Inferior parietal cortex (tissue), 1 donor: ENCODE data around the gene SLC7A8.
"Not testable (repeated sequence)": the region's sequence is repeated elsewhere in the genome, so short reads cannot be mapped to it uniquely, and the experiment has no call there.

ENCODE experiments used
- DNase-seq: peaks from one replicate; pipeline ENCODE4 v3.0.0-alpha.2; 2016; ENCODE audit errors: extremely low spot score

Gene SLC7A8

GRCh38 chr14:23114120-23114458 is 69.4 kb downstream of the SLC7A8 start:
- no peak for DNase-seq

DNA sequence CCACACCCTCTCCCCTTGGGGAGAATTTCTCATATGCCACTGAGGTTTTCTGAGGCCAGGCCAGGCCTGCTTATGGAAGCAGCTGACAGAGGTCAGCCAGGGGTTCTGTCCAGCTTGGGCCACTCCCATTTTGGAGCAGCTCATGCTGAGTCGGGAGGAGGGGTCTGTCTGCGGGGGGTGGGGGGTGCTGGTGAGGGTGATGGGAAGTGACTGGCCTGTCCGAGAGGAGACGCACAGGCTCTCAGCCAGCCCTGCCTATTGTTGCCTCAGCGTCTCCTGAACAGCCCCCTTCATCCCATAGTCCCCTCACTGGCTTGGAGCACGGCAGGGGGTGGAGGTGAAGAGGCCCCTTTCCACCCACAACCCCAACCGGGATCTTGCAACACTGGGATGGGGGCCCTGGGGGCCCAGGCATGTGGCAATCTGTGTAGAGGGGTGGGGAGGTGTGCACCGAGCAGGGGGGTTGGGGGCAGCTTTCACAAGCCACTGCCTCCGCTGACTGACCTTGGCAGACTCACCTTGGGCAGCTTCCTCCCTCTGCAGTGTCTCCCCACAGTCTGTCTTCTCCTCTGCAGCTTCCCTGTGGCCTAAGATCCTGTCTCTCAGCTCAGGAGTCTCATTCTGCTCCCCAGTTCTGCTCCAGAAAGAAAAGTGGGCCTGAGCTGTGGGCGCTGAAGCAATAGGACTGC is 69.9 kb downstream of the SLC7A8 start:
- no peak for DNase-seq

GRCh38 chr14:23112359-23113178 is 70.9 kb downstream of the SLC7A8 start:
- peak; percentile 40 for DNase-seq

DNA sequence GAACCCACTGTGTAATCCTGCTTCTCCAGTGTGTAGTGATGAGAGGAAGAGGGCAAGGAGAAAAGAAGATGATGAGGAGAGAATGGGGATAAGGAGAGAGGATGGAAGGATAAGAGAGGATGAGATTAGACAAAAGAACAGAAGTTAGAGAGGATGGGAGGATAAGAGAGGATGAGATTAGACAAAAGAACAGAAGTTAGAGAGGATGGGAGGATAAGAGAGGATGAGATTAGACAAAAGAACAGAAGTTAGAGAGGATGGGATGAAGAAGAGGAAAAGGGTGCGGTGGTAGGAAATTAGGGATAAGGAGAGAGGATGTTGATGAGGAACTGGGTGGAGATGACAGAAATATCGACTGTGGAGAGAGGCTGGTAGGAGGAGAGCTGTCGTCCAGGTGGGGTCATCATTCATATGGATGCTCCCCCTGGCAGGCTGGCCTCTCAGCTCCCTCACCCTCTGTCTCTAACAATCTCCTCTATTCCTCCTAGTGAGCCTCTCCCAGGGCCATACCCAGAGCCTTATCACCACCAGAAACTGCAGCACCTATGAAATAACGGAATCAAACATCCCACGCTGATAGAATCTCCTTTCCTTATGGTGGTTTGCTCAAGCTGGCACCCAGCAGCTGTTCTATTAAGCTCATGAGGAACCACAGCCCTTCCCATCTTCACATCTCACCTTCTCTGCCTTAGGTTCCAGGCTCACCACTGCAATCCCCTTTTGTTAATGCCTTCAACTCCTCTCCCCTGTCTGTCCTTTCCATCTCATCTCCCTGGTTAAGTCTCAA is 72.7 kb downstream of the SLC7A8 start:
- no peak for DNase-seq

DNA sequence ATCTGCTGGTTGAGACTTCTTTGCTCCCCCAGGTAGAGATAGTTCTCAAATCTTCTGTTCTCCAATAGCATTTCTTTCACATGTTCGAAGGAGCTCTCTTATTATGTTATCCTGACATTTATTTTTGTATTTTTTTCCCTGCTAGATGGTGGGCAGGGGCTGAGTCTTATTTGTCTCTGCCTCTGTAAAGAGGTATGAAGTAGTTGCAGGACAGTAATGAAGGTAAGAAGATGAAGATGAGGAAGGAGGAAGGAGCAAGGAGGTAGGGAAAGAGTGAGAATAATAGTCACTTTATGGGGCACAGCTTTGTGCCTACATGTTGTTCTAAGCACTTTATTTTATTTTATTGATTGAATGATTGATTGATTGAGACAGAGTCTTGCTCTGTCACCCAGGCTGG is 73.7 kb downstream of the SLC7A8 start:
- DNase-seq: no peak

DNA sequence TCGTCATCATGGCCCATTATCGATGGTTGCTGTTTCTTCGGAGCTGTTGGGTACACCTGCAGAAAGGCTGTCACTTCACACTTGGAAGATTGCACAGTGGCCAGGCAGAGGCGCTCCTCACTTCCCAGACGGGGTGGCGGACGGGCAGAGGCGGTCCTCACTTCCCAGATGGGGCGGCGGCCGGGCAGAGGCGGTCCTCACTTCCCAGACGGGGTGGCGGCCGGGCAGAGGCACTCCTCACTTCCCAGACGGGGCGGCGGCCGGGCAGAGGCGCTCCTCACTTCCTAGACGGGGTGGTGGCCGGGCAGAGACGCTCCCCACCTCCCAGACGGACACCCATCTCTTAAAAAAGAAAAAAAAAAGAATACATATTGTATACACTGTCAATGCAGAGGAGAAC is 75.3 kb downstream of the SLC7A8 start:
- DNase-seq: not testable (repeated sequence)

- not testable (repeated sequence) for DNase-seq
These were observed 75.8 kb downstream of the SLC7A8 start for GRCh38 chr14:23107620-23108019.

- DNase-seq: no peak
These were observed 76.8 kb downstream of the SLC7A8 start for GRCh38 chr14:23106747-23107045.

DNA sequence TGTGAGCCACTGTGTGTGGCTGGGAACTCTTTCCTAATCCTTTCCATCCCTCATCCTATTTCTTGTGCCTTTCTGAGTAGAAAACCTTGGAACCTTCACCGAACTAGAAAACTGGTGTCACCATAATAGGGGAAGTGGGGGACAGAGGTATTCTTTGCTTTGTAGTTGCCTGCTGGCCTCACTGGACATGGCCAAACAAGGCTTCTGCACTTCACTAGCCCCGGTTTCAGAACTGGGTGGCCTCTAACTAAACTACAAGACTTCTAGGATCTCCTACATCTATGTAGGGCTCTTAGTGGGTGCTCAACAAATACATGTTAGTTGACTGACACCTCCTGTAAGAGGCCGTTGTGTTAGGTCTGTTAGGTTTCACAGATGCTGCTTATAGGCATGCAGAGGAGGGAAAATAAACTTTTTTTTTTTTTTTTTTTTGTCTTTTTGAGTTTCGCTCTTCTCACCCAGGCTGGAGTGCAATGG is 78.1 kb downstream of the SLC7A8 start:
- no peak for DNase-seq

DNA sequence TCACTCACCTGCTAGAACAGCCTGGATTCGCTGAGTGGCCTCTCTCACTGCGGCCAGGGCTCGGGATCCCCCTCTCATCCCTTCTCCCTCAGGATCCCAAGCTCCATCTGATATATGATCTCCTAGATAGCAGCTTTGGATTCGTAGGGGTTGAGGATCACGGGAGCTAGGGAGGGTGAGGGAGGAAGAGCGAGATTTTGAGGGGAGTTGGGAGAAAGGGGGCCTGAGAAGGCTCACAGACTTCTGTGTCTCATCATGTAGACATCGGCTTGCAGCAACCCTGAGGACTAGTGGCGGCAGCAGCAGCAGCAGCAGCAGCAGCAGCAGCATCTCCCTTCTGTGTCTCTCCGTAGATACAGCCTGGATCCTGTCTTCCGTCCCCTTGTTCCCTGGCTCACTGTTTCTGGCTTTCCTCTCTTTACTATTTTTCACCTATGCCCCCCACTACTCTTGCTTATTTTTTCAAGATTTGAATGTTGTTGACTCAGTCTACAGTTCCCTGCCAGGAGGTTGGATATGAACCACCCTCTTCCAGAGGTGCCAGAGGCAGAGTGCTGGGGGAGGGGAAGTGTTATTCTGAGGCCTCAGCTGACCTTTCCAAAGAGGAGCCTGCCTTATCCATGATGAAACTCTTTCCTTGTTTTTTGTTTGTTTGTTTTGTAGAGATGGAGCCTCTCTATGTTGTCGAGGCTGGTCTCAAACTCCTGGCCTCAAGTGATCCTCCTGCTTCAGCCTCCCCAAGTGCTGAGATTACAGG is 78.7 kb downstream of the SLC7A8 start, which contains the start of gene CIROP:
Gene CIROP (minus strand): TSS at position 399 of the 757 bp plus-strand sequence. CDS start 69 bp downstream, at position 330.
- DNase-seq: no peak

DNA sequence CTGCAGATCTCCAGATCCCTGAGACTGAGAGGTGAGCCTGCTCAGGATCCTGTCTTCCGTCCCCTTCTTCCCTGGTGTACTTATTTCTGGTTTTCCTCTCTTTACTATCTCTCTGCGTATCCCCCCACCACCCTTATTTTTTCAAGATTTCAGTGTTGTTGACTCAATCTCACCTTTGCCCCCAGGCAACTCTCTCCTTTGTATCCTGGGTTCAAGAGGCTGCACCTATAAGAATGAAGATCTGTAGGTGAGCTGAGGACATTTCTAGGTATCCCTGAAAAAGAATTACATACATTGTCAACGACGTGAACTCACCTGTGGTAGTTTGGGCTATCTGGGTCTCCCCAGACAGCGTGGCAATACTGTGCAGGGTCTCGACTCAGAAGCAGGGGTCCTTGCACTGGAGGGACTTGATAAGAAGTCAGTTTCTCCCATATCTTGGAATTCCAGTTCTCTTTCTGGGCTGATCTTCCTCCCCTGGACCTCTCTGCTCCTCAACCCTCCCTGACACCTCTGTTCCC is 79.3 kb downstream of the SLC7A8 start:
- DNase-seq: no peak

DNA sequence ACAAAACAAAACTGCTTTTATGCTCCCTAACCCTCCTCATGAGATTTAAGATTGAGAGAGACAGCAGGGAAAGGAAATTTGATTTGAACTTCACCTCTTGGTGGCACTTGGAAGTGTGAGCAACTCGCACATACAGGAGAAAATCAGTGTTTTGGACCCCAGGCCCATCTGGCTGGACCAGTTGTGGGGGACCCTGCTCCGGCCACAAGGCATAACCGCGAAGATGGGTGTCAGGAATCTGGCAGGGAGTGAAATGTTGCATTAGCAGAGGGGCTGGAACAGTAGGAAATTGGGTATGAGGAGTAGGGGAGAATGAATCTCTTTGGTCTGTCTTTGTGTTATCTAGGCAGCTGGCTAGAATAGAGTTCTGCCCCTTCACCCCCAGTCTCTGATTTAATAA is 79.9 kb downstream of the SLC7A8 start:
- no peak for DNase-seq

GRCh38 chr14:23102801-23103200 is 80.7 kb downstream of the SLC7A8 start:
- DNase-seq: no peak

DNA sequence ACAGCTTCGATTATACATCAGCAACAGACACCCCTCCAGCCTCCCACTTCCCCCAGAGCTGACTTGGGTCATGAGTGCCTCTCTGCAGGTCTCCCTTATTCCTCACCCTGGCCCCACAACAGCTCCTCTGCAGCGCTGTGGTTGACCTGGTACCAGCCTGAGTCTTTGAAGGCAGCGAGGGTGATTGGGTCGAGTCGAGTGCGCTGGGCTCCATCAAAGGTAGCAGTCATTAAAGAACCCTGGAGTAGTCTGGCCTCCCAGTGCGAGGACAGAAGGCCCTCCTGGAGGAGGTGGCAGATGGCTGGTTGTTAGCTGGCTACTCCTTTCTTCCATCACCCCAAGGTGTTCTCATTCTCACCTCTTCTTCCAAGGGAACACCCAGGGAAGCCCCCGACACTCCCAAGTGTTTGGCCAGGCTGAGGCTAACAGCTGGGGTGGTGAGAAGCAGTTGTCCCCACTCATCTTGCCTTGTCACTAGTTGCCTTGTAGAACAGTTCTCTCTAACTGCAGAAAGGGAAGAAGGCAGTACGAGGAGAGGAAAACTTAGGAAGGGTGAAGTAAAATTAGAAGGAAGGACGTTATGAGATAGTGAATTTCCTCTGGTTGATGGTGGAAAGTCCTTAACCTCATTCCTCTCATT is 81.4 kb downstream of the SLC7A8 start:
- DNase-seq: no peak

DNA sequence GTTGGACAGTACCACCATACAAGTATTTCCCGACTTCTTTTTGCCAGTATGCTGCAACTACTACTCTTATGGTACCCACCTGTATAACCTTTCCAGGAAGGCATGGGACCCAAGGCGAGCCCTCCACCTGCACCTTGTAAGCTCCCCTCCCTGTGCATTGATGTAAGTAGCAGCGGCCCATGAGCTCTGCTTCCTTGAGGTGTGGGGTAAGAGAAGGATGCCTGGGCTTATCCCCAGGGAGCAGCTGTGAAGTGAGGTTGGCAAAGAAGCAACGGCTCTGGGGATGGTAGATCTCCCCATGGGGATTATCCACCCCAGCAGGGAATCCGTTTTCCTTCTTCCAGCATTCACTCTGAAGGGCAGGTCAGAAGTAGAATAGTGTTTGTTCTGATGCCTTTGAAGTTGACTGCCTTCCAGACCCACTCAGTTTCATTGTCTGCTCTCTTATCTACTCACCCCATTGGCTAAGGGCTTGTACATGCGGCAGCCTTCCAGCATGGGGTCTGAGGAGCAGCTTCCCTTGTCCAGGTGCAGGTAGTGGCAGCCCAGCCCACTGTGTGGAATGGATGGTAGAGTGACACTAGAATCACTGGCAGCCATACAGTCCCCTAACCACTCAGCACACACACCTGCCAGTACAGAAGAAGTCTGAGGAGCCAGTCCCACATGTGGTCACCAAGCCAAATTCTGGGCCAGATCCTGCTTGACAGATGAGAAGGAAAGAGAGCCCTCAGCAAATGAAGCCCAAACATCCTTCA is 82.1 kb downstream of the SLC7A8 start:
- no peak for DNase-seq

DNA sequence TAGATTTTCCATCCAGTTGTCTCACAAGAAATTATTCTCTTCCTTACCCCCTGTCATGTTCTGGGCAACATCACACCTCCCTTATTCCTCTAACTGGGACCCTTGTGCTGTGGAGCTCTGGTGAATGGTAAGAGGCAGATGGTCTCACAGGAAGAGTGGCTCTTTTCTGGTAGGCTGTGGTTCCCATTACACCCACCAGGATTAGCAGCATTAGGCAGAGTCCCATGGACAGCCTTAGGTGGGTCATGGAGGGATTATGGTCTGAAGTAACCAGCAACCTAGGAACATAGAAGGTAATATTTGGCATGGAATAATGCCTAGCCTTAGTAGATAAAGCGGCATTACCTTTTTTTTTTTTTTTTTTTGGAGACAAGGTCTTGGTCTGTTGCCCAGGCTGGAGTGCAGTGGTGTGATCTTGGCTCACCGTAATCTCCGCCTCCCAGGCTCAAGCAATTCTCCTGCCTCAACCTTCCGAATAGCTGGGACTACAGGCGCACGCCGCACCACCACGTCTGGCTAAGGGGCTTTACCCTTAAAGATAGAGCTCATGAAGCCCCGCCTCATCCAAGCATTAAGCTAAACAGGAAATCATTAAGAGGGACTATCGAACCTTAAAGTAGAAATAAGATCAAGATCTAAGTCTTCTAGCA is 84.1 kb downstream of the SLC7A8 start:
- no peak for DNase-seq

DNA sequence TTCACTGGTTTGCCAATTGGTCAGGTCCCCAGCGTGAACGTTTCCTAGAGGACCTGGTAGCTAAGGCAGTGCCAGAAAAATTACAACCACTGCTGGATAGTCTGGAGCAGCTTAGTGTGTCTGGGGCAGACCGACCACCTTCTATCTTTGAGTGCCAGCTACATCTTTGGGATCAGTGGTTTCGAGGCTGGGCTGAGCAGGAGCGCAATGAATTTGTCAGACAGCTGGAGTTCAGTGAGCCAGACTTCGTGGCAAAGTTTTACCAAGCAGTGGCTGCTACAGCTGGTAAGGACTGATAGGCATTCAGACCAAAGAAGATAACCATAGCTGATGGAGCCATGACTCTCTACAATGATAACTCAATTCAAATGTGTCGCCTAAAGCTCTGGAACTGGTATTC is 85.7 kb downstream of the SLC7A8 start:
- DNase-seq: no peak

- DNase-seq: peak; percentile 100
These were observed 88.0 kb downstream of the SLC7A8 start, which contains the start of gene C14orf119 for GRCh38 chr14:23095196-23096108. Gene C14orf119 (plus strand): TSS chr14:23095505. CDS start chr14:23097659, 2,154 bp downstream.
